ENCODE results near the gene CDK8. TPM values are rescaled to one million over a fixed set of nuclear protein-coding genes. Genes with fewer than 3 reads are reported as not detected.

The CDK8 gene
- total and polyA plus RNA-seq, 10 of the 15 experiments (the other 5 are each of a cell fraction or from before 2014, with no cell fraction given), result 8.6 to 23.5 (median 12.5) TPM

DNA sequence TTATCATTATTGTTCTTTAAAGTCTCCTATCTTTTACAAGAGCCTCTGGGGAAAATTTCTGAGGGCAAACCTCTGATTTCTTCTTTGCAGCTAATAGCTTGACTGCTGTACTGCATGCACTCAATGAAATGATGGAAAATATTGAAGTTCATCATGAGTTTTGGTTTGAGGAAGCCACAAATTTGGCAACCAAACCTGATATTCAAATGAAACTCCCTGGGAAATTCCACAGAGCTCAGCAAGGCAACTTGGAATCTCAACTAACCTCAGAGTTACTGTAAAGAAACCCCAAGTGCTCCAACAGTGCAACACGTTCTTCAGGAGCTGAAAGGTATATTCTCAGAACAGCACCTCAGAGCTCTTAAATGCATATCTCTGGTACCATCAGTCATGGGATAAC lies 17.6 kb upstream of the CDK8 start:
- BruUV-seq (replicated peaks), result no TSS peak
- 0% methylated on average over 1 of the region's 1 CpG for WGBS (ENCODE audit: insufficient coverage, insufficient replicate concordance, low lambda C conversion rate, missing lambda C conversion rate)
- DNase-seq (ENCODE audit: low read depth, low spot score) (no peak), FAIRE-seq (no peak), ATAC-seq (no peak)
- in situ Hi-C loops (cut with MboI), result no loop called here
- Histone ChIP-seq H3K4me3 (no peak overlapping the region), H3K79me2 (ENCODE audit: control insufficient read depth, insufficient read depth, low read length) (no peaks in the 10 kb centered on the region), H3K9me3 (replicated peaks; ENCODE audit: control insufficient read depth, insufficient read depth, low read length) (no peaks in the 10 kb centered on the region), H3K4me1 (ENCODE audit: control insufficient read depth, insufficient read depth, low read length) (no peaks in the 10 kb centered on the region), H3K27me3 (replicated peaks in 1 of 2; ENCODE audit: control insufficient read depth in 2 of 2, insufficient read depth in 2 of 2, low read length in 1 of 2) (no peaks in the 10 kb centered on the region; a peak in 1 of 4 replicates), H3K27ac (ENCODE audit: control insufficient read depth, insufficient read depth) (no peak overlapping the region), H4K20me1 (ENCODE audit: control insufficient read depth, insufficient read depth) (no peaks in the 10 kb centered on the region), H3K36me3 (ENCODE audit: control insufficient read depth in 2 of 2, insufficient read depth in 2 of 2, low read length in 1 of 2) (no peaks in the 10 kb centered on the region), H2AFZ (ENCODE audit: control insufficient read depth, low read depth, low read length) (no peak overlapping the region), H3K9ac (ENCODE audit: control insufficient read depth, insufficient read depth, low read length) (no peak overlapping the region), H3K4me2 (ENCODE audit: control insufficient read depth, insufficient read depth) (no peak overlapping the region)
- intact Hi-C loops (cut with micrococcal nuclease; ENCODE audit: unreplicated experiment), result no loop called here
- ChIA-PET SMC1A (ENCODE audit: uncharacterized antibody, unreplicated experiment) (interaction anchor here (0.6 to 2.0 kb wide), 3 partner anchors 14 to 378 kb away, joined by 3 to 8 read pairs (median 3); no protein-coding TSS in a partner anchor), RAD21 (ENCODE audit: unreplicated experiment) (interaction anchor here (1.1 kb wide), 1 partner anchor 51 kb away, joined by 4 read pairs; no protein-coding TSS in a partner anchor), CTCF (interaction anchor here (1.2 kb wide), 1 partner anchor 51 kb away, joined by 3 read pairs; no protein-coding TSS in a partner anchor), POLR2A (no interaction called here)
- no peak for TF ChIP-seq NR2C2 (IDR thresholded peaks at IDR 0.05; ENCODE audit: borderline replicate concordance, control insufficient read depth, insufficient read length, low read depth)
- TF ChIP-seq, protein P1, sequence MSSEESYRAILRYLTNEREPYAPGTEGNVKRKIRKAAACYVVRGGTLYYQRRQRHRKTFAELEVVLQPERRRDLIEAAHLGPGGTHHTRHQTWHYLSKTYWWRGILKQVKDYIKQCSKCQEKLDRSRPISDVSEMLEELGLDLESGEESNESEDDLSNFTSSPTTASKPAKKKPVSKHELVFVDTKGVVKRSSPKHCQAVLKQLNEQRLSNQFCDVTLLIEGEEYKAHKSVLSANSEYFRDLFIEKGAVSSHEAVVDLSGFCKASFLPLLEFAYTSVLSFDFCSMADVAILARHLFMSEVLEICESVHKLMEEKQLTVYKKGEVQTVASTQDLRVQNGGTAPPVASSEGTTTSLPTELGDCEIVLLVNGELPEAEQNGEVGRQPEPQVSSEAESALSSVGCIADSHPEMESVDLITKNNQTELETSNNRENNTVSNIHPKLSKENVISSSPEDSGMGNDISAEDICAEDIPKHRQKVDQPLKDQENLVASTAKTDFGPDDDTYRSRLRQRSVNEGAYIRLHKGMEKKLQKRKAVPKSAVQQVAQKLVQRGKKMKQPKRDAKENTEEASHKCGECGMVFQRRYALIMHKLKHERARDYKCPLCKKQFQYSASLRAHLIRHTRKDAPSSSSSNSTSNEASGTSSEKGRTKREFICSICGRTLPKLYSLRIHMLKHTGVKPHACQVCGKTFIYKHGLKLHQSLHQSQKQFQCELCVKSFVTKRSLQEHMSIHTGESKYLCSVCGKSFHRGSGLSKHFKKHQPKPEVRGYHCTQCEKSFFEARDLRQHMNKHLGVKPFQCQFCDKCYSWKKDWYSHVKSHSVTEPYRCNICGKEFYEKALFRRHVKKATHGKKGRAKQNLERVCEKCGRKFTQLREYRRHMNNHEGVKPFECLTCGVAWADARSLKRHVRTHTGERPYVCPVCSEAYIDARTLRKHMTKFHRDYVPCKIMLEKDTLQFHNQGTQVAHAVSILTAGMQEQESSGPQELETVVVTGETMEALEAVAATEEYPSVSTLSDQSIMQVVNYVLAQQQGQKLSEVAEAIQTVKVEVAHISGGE (CRISPR knock-in tag; IDR thresholded peaks at IDR 0.05), result no peak
- TF ChIP-seq CHD4 (IDR thresholded peaks at IDR 0.05), result no peak
- no peak for TF ChIP-seq SMAD1 (IDR thresholded peaks at IDR 0.05; ENCODE audit: low read depth, partially characterized antibody)
- no peak for TF ChIP-seq ZNF217 (IDR thresholded peaks at IDR 0.05)
- TF ChIP-seq, protein P2, sequence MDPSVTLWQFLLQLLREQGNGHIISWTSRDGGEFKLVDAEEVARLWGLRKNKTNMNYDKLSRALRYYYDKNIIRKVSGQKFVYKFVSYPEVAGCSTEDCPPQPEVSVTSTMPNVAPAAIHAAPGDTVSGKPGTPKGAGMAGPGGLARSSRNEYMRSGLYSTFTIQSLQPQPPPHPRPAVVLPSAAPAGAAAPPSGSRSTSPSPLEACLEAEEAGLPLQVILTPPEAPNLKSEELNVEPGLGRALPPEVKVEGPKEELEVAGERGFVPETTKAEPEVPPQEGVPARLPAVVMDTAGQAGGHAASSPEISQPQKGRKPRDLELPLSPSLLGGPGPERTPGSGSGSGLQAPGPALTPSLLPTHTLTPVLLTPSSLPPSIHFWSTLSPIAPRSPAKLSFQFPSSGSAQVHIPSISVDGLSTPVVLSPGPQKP (IDR thresholded peaks at IDR 0.05; ENCODE audit: low read depth, low read length), result no peak
- TF ChIP-seq MTA3 (IDR thresholded peaks at IDR 0.05; ENCODE audit: borderline replicate concordance, low read length), result no peak
- no peak for TF ChIP-seq NFIC (IDR thresholded peaks at IDR 0.05; ENCODE audit: low read depth, low read length)

Data from GM12878 (cell line).